GM20000 (cell line): ENCODE data around the gene NOL6.
"Not testable (repeated sequence)": the region's sequence is repeated elsewhere in the genome, so short reads cannot be mapped to it uniquely, and the experiment has no call there.

Experiments used
- DNase-seq: peaks from one replicate; pipeline ENCODE4 v3.0.0; 2012; ENCODE audit warnings: low spot score
- TF ChIP-seq, protein P1 (sequence below): IDR thresholded peaks from 2 replicates; pipeline ENCODE4 v1.5.1; 2012; ENCODE audit warnings: mild to moderate bottlenecking, control low read depth; ENCODE audit errors: extremely low read depth, missing control alignments

Gene NOL6

DNA sequence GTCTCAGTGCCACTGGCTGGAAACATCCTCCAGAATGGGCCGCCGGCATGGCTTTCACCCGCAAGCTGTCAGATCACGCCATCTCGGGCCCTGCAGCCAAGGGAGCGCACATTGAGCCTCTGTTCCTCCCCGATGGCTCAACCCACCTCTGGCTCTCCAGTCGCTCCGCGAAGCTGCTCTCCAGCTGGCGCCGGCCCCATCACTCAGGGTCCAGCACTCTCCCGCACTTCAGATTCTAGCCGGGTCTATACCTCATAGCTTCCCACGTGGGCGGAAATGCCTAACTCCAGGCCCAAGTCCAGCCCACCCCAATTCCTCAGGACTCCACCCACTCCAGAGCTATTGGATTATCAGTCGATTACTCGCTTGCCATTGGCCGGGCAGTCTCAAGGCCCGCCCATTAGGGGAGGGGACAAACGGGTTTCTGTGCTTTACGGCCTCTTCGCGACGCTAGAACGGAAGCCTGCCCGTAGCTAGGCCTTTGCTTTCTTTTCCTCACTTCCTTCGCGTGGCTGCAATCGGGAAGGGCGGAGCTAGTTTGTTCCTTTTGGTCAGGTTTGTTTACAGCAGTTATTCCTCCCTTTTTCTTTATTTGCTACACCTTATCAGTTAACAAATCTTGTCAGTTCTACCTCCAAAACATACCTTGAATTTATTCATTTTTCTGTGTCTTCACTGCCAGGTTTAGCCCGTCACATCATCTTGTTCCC is at the start of gene NOL6:
TSS of gene NOL6 (minus strand) at position 282 of the 710 bp plus-strand sequence. CDS start at position 200, 82 bp downstream.
- peak; percentile 96 for DNase-seq
- TF ChIP-seq, protein P1, sequence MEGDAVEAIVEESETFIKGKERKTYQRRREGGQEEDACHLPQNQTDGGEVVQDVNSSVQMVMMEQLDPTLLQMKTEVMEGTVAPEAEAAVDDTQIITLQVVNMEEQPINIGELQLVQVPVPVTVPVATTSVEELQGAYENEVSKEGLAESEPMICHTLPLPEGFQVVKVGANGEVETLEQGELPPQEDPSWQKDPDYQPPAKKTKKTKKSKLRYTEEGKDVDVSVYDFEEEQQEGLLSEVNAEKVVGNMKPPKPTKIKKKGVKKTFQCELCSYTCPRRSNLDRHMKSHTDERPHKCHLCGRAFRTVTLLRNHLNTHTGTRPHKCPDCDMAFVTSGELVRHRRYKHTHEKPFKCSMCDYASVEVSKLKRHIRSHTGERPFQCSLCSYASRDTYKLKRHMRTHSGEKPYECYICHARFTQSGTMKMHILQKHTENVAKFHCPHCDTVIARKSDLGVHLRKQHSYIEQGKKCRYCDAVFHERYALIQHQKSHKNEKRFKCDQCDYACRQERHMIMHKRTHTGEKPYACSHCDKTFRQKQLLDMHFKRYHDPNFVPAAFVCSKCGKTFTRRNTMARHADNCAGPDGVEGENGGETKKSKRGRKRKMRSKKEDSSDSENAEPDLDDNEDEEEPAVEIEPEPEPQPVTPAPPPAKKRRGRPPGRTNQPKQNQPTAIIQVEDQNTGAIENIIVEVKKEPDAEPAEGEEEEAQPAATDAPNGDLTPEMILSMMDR = no peak

DNA sequence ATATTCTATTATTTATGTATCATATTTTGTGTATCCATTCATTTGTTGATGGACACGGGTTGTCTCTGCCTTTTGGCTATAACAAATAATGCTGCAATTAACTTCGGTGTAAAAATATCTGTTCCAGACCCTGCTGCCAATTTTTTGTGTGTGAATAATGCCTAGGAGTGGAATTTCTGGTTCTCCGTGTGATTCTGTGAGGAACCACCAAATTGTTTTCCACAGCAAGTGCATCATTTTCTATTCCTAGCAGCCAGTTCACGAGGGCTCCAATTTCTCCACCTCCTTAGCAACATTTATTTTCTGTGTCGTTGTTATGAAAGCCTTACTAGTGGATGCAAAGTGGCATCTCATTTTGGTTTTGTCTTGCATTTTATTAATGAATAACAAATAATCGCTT is 48.1 kb upstream of the NOL6 start:
- not testable (repeated sequence) for DNase-seq

- not testable (repeated sequence) for DNase-seq
These were observed 44.3 kb upstream of the NOL6 start for GRCh38 chr9:33517934-33518577.

DNA sequence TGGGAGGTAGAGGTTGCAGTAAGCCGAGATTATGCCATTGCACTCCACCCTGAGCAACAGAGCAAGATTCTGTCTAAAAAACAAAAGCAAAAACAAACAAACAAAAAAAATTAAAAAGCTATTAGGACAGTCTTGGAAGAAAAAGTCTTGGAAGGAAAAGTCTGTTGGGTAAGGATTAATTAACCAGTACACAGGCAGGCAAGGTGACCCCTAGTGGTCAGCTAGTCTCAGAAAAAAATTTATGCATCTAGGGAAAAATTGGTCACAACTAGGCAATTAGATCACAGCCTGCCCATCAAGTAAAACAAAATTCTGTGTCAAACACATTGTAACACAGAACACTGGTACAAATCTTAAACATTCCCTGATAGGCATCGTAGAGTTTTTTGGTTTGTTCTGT is 43.6 kb upstream of the NOL6 start:
- TF ChIP-seq, protein P1 = peak; percentile 53
- peak; percentile 48 for DNase-seq

DNA sequence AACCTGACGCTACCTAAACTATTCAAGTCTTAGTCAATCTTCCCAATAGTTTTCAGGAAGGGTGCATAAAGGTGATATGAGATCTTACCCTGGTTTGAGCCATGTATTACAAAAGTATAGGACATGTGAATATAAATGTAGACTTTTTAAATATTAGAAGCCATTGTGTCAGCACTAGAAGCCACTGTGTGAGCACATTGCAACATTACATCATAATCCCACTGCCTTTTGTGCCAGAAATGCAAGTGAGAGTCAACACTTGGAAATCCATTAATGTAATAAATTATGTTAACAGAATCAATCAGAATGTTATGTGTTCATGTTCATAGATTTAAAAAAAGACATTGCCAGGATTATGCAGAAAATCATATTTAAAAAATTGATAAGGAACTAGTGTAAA is 42.7 kb upstream of the NOL6 start:
- not testable (repeated sequence) for DNase-seq

DNA sequence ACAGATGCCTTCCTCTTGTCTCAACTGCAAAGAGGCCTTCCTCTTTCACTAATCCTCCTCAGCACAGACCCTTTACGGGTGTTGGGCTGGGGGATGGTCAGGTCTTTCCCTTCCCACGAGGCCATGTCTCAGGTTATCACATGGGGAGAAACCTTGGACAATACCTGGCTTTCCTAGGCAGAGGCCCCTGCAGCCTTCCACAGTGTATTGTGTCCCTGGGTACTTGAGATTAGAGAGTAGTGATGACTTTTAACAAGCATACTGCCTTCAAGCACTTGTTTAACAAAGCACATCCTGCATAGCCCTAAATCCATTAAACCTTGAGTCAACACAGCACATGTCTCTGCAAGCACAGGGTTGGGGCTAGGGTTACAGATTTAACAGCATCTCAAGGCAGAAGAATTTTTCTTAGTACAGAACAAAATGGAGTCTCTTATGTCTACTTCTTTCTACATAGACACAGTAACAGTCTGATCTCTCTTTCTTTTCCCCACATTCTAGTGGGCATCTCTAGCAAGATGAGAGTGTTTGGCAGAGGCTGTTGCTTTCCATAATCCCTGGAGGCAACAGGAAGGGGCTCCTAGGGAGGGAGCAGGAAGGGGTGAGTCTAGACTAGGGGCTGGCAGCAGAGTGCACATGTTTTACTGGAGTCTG is 41.7 kb upstream of the NOL6 start:
- not testable (repeated sequence) for DNase-seq

GRCh38 chr9:33512535-33512934 is 38.8 kb upstream of the NOL6 start:
- DNase-seq = not testable (repeated sequence)

DNA sequence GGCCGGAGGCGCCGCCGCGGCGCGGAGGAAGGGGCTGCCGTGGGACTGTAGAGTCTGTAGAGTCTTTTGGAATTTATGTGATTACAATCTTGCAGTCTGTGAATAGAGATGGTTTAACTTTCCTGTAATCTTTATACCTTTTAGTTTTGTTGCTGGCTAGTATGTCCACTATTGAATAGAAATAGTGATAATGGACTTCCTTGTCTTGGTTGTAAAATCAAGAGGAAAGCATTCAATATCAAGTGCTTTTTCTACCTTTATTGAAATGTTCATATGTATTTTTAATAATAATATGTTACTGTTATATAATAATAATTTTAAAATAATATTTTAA is 37.4 kb upstream of the NOL6 start:
- not testable (repeated sequence) for DNase-seq

- TF ChIP-seq, protein P1 = no peak
- DNase-seq = peak; percentile 37
These were observed 36.8 kb upstream of the NOL6 start for GRCh38 chr9:33510262-33511183.

GRCh38 chr9:33506626-33507370 is 33.1 kb upstream of the NOL6 start:
- DNase-seq = no peak

More at GRCh38 chr9:33506626-33507370, 33.1 kb upstream of the NOL6 start:
- TF ChIP-seq, protein P1 = no peak
